WI38 (cell line): ENCODE data around the gene TPT1.

Experiments used
- H3K4me3 ChIP-seq: 2 replicates; pipeline ENCODE4 v1.5.1; 2011; ENCODE audit warnings: low read depth, mild to moderate bottlenecking, control low read depth, low read length
- TF ChIP-seq, protein P1 (sequence below): IDR thresholded peaks from 2 replicates; pipeline ENCODE4 v1.5.1; 2012; ENCODE audit warnings: low read depth, mild to moderate bottlenecking, control low read depth, low read length

TPT1 gene

DNA sequence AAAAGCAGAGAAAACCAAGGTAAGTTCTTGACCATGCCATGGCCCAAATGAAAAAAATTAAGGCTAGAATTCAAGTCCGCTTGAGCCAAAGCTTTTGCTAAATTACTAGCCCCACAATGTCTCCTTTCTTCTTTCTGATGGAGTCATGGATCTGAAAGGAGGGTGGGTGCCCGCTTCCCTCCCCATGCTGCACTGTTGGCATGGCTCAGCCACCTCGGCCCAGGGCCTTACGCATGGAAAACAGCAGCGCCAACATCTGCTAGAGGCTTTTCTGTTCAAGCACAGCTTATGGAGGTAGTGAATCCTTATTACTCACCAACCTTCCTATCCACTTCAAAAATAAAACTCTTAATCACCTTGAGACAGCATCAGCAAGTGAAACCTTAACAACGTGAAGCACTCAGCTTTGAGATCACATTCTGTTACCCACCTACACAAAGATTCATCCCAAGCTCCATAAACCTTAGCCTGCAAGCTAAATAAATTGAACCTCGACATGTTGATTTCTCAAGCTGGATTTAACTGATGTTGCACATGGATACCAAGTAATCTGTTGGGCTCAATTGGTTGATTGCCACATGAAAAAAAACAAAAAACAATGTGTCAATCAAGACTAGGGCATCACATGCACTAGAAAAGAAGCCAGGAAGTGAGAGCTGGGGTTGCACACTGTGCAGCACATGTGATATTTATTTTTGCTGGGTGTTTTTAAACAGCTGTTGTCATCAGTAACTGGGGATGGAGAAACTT lies 43.4 kb downstream of the TPT1 start:
- TF ChIP-seq, protein P1, sequence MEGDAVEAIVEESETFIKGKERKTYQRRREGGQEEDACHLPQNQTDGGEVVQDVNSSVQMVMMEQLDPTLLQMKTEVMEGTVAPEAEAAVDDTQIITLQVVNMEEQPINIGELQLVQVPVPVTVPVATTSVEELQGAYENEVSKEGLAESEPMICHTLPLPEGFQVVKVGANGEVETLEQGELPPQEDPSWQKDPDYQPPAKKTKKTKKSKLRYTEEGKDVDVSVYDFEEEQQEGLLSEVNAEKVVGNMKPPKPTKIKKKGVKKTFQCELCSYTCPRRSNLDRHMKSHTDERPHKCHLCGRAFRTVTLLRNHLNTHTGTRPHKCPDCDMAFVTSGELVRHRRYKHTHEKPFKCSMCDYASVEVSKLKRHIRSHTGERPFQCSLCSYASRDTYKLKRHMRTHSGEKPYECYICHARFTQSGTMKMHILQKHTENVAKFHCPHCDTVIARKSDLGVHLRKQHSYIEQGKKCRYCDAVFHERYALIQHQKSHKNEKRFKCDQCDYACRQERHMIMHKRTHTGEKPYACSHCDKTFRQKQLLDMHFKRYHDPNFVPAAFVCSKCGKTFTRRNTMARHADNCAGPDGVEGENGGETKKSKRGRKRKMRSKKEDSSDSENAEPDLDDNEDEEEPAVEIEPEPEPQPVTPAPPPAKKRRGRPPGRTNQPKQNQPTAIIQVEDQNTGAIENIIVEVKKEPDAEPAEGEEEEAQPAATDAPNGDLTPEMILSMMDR, result no peak
- no peak overlapping the region for H3K4me3 ChIP-seq

DNA sequence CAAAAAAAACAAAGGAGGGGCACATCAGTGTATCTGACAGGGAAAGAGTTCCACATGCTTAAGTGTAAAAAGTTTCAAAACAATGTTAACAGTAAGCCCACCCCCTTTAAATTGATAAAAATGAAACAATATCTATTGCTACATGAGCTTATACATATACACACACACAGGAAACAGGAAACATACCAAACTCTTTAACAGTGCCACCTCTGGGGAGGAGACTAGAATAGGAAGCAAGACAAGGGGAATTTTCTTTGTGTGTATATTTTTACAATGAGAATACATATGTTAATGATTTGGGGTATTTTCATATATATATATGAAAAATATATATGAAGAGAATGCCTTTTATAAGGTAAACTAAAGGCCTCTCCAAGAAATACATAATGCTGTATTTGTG lies 44.7 kb downstream of the TPT1 start:
- H3K4me3 ChIP-seq, result no peak overlapping the region
- TF ChIP-seq, protein P1, result no peak

DNA sequence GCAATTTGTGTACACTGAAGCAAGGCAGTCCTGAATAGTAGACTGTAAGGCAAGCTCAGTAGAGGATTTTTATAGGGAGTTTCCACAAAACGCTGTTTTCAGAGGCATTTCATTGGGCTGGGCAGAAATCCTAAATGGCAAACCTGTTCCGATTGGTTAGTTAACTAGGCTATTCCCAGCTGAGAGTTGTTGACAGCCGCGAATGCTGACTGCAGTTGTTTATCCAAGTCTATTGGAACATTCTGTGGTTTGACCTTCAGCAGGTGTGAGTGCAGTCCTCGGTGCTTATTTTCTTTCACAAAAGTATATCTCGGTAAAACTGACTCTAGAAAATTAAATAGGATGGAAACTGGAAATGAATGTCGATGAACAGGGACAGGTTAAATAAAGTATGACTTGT lies 45.4 kb downstream of the TPT1 start:
- no peak overlapping the region for H3K4me3 ChIP-seq
- TF ChIP-seq, protein P1, result no peak

DNA sequence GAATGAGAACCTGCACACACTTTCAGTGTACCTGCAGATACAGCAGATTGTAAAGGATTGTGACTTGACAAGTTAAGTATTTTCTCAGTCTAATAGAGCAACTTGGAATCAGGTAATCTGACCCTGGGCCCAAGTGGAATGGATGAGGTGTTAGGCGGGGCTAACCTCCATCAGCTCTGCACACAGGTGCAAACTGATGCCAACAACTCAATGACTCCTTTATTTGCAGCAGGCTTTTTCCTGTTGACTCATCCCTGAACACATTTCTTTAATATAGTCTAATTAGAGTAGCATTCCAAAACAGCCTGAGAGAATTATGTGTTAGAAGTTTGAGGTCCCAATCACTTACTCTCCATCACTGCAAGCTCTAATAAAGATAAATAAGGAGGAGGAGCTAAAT lies 48.8 kb downstream of the TPT1 start:
- no peak overlapping the region for H3K4me3 ChIP-seq
- TF ChIP-seq, protein P1, result no peak

DNA sequence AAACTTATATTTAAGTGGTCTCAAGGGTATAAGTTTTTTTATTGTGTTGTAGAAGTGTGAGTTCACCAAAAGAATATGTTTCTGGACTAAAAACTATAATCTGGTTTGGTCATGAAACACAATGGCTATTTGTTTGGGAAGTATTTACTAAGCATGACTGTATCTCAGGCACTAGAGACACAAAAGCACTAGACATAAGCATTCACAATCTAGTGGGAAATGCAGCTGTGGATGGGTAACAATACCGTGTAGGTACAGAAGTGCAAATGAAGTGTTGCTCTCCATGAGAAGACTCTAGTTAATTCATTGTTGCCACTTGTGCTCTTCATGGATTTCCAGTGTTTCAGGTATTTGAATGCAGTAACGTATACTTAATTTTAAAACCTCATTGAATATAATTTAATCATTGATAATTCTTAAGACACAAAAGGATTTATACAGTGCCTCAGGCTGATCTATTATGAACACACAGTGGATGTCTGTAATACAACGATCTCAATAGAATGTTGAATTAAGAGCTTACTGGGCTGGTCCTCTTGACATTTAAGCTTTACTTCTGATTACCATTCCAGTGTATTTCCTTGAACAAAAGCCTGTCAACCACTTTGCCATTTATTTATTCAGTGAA lies 50.9 kb downstream of the TPT1 start:
- TF ChIP-seq, protein P1, result no peak
- H3K4me3 ChIP-seq, result no peak overlapping the region
